Right atrium auricular region (tissue), 2 donors: ENCODE data around the gene IL33. TPM values are rescaled to one million over a fixed set of nuclear protein-coding genes. Genes with fewer than 3 reads are reported as not detected.

Experiments used
- DNase-seq: peaks from one replicate; pipeline ENCODE4 v3.0.0-alpha.2; 2019; ENCODE audit warnings: low spot score
- H3K27ac ChIP-seq, 2 donors: fragments of 200-600 bp; sonication (generic); 1 replicate in 1 of 2; 2 replicates in 1 of 2; pipeline ENCODE4 v1.5.1; 2016 to 2019
- H3K27me3 ChIP-seq, 2 donors: fragments of 200-600 bp; sonication (generic); one replicate each; pipeline versions ENCODE4 v1.5.1 to v1.6.0; 2017 to 2019
- H3K36me3 ChIP-seq: fragments of 200-600 bp; sonication (generic); one replicate; pipeline ENCODE4 v1.5.1; 2016
- H3K4me1 ChIP-seq, 2 donors: fragments of 200-600 bp; sonication (generic); one replicate each; pipeline versions ENCODE4 v1.5.1 to v1.6.0; 2017 to 2019
- H3K4me3 ChIP-seq, 2 donors: fragments of 200-600 bp; sonication (generic); 1 replicate in 1 of 2; 2 replicates in 1 of 2; pipeline ENCODE4 v1.5.1; 2017 to 2019; ENCODE audit warnings: mild to moderate bottlenecking in 1 of 2, moderate library complexity in 1 of 2
- H3K9me3 ChIP-seq, 2 donors: fragments of 200-600 bp; sonication (generic); one replicate each; pipeline ENCODE4 v1.5.1; 2019
- total RNA-seq, 2 donors: library from RNA; depleted of rRNA; stranded (reverse); fragments of >200 nt; gene quantifications; one replicate each; pipeline ENCODE4 v1.1.0, GENCODE V29; 2016
- TF ChIP-seq, protein P1 (sequence below), 2 donors: fragments of 200-600 bp; sonication (generic); IDR thresholded peaks; one replicate each; pipeline ENCODE4 v1.5.1; 2019; ENCODE audit warnings: antibody characterized with exemption in 2 of 2

IL33 gene
- total RNA-seq, 2 donors from 2014 or later: 21.3 to 24.4 TPM

DNA sequence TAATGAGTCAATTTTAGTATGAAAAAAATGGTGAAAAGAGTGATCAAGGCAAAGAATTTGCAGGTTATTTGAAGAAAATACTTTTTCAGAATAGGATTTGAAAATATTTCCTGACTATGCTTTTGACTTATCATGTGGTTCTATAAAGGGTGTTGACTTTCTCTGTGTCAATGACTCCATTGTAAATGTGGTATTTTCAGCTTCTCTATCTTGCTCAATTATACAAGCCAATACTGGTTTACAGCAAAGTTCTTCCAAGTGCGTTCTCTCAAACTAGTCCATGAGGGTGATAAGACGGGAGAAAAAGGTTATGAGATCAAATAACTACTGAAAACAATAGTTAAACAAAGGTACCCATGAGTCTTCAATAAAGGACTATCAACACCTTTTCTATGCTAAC is 21.7 kb downstream of the IL33 start:
- Histone ChIP-seq H3K9me3 (no peaks in the 10 kb centered on the region), H3K4me1 (no peaks in the 10 kb centered on the region), H3K27me3 (no peaks in the 10 kb centered on the region), H3K4me3 (no peak overlapping the region), H3K27ac (no peak overlapping the region), H3K36me3 (no peaks in the 10 kb centered on the region)
- TF ChIP-seq, protein P1, sequence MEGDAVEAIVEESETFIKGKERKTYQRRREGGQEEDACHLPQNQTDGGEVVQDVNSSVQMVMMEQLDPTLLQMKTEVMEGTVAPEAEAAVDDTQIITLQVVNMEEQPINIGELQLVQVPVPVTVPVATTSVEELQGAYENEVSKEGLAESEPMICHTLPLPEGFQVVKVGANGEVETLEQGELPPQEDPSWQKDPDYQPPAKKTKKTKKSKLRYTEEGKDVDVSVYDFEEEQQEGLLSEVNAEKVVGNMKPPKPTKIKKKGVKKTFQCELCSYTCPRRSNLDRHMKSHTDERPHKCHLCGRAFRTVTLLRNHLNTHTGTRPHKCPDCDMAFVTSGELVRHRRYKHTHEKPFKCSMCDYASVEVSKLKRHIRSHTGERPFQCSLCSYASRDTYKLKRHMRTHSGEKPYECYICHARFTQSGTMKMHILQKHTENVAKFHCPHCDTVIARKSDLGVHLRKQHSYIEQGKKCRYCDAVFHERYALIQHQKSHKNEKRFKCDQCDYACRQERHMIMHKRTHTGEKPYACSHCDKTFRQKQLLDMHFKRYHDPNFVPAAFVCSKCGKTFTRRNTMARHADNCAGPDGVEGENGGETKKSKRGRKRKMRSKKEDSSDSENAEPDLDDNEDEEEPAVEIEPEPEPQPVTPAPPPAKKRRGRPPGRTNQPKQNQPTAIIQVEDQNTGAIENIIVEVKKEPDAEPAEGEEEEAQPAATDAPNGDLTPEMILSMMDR (IDR thresholded peaks at IDR 0.05): no peak
- no peak for DNase-seq

DNA sequence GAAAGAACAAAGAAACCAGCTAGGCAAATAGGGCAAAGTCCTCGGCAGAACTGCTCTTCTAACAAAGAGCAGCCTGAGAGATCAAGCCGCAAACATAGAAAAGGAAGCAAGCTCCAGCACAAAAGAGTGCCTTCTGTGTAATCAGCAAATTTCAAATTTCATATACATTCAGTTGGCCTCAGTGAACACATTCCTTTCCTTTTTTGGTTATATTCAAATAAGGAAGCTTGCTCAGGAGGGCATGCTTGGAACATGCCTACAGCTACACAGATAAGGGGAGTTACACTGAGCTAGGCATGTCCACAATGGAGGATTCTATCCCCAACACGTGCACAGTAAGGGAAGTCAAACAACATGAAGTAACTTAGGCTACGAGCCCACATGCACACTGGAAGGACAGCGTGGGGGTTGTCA is 23.4 kb downstream of the IL33 start:
- Histone ChIP-seq H3K27me3 (no peaks in the 10 kb centered on the region), H3K9me3 (no peaks in the 10 kb centered on the region), H3K36me3 (no peaks in the 10 kb centered on the region), H3K4me1 (no peaks in the 10 kb centered on the region), H3K4me3 (no peak overlapping the region), H3K27ac (no peak overlapping the region)
- TF ChIP-seq, protein P1 (IDR thresholded peaks at IDR 0.05): no peak
- DNase-seq: no peak

DNA sequence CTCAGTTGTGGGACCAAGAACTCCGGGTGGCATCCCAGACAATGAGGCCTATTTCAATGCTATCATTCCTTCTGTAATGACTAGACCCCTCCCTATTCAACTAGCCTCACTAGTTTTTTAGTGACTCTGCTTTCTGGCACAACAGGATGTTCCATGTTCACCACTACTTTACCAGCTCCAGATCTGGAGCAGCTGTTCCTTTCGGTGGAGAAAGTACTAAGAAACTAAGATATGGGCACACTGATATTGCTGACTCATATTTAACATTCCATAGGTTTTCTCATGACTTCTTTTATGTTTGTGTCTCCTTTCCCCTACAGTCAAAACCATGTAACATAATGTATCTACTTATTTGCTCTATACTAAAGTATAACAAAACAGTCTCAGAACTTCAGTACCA is 24.1 kb downstream of the IL33 start:
- Histone ChIP-seq H3K27ac (no peak overlapping the region), H3K36me3 (no peaks in the 10 kb centered on the region), H3K4me3 (no peak overlapping the region), H3K9me3 (no peaks in the 10 kb centered on the region), H3K4me1 (no peaks in the 10 kb centered on the region), H3K27me3 (no peaks in the 10 kb centered on the region)
- DNase-seq: no peak
- TF ChIP-seq, protein P1 (IDR thresholded peaks at IDR 0.05): no peak

DNA sequence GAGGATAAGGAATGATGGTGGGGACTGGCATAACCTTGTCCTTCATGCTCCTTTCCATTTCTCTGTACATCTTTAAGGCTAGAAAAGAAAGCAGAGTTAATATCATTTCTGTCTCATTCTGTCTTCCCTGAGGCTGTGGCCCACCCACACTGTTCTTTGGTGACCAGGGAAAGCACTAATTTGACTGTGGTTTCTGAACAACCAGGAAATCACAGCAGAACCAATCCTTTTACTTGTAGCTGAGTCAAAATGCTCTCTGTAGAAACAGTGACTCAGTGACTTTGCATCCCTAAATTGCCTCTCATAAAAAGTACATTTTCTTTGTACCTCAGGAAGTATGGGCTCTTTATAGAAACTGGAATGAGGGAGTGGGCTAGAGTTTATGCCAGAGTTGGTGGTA is 28.1 kb downstream of the IL33 start:
- DNase-seq: no peak

DNA sequence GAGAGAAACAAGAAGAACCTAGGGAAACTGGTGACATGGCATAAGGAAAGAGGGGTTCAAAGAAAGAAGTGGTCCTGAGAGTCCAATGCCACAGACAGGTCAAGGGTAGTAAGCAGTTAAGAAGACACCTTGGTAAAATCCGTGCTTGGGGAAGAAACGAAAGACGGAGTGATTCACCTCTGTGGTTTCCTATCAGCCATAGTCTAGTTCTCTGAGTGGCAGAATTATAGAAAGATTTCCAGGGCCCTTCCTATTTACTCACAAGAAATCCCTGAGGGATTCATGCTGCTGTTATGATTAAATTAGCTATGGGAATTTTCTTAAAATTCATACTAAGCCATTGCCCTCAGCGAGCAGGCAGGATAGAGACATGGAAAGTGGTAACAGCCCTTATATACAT is 31.7 kb downstream of the IL33 start:
- H3K9me3 ChIP-seq: no peaks in the 10 kb centered on the region
- H3K4me3 ChIP-seq: no peak overlapping the region
- no peaks in the 10 kb centered on the region for H3K27me3 ChIP-seq
- TF ChIP-seq, protein P1 (IDR thresholded peaks at IDR 0.05): no peak
- no peaks in the 10 kb centered on the region for H3K36me3 ChIP-seq
- DNase-seq: no peak
- H3K27ac ChIP-seq: no peak overlapping the region
- no peaks in the 10 kb centered on the region for H3K4me1 ChIP-seq

More for the DNA sequence above, 28.1 kb downstream of the IL33 start:
- no peak overlapping the region for H3K27ac ChIP-seq
- H3K9me3 ChIP-seq: no peaks in the 10 kb centered on the region
- H3K4me1 ChIP-seq: no peaks in the 10 kb centered on the region
- no peak overlapping the region for H3K4me3 ChIP-seq
- TF ChIP-seq, protein P1 (IDR thresholded peaks at IDR 0.05): no peak
- no peaks in the 10 kb centered on the region for H3K27me3 ChIP-seq
- H3K36me3 ChIP-seq: no peaks in the 10 kb centered on the region

DNA sequence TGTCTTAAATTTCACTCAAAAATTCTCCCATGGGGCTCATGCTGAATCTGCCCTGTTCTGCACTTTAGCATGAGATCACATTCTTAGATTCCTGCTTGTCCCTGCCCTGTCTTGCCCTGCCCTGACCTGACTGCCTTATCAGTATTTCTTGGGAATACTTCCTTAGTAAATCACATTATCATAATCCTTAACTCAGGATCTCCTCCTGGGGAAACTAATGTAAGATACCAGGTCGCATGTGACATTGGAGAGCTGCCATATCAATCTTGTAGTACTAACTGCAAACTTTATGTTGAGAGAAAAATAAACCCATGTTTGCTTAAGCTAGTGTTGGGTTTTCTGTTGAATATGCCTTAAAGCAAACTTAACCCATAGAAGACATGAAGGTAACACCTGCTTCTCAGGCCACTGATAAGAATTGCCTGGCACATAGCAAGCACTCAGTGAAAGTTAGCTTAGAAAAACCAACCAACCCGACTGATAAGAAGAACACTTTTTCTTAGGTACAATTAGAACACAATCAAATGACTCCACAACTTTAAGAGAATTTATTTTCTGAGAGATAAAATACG is 53.3 kb downstream of the IL33 start:
- H3K4me3 ChIP-seq: no peak overlapping the region
- no peak overlapping the region for H3K27ac ChIP-seq
- no peaks in the 10 kb centered on the region for H3K36me3 ChIP-seq
- peaks cover 0 to 4% of the 10 kb centered on the region in 2 donors for H3K9me3 ChIP-seq
- no peaks in the 10 kb centered on the region for H3K27me3 ChIP-seq
- H3K4me1 ChIP-seq: no peaks in the 10 kb centered on the region
- DNase-seq: no peak
- TF ChIP-seq, protein P1 (IDR thresholded peaks at IDR 0.05): no peak
